HTERT RPE-1 (cell line): ENCODE results near the gene KAZALD1.

ENCODE experiments used
- in situ Hi-C: fragments of 300-500 bp; cut with MboI; formaldehyde crosslinking; loops from 4 replicates; pipeline ENCODE4 v1.14.3; 2020; ENCODE audit warnings: low sequenced_read_pairs

KAZALD1 gene

GRCh38 chr10:101091546-101092290 is 29.9 kb downstream of the KAZALD1 start:
- in situ Hi-C loops, result no loop called here

GRCh38 chr10:101092881-101093354 is 31.1 kb downstream of the KAZALD1 start:
- in situ Hi-C loops, result no loop called here

GRCh38 chr10:101094121-101094879 is 32.5 kb downstream of the KAZALD1 start:
- in situ Hi-C loops, result no loop called here

- in situ Hi-C loops, result no loop called here
Observed at GRCh38 chr10:101095004-101095403, 33.2 kb downstream of the KAZALD1 start.

DNA sequence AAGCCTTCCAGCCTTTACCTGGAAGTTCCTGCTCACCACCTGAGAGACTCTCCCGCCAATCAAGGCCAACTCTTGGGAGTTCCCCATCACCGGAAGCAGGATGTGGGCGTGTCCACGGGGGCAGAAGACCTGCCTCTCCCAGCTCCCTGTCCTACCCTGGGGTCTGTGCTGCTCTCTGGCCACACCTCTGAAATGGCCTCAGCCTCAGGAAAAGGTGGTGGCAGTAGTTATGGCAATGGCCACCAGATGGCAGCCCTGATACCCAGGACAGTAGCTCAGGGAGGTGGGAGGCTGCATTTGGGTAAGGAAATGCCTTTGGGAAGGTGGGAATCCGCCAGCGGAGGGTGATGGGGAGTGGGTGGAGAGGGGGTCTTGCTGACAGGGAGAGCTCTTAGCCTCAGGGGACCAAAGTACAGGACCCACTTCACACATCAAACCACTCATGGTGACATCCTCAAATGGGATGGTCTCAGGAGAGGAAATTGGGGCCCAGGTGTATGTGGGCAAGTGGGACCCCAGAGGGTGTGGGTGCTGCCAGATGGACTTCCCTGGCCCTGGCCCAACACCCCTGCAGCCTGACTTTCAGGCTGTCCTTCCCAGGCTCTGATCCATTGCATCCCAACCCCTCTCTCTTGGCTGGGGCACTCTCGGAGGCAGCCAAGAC is 33.9 kb downstream of the KAZALD1 start:
- in situ Hi-C loops, result no loop called here

GRCh38 chr10:101096378-101096777 is 34.6 kb downstream of the KAZALD1 start:
- in situ Hi-C loops, result no loop called here

DNA sequence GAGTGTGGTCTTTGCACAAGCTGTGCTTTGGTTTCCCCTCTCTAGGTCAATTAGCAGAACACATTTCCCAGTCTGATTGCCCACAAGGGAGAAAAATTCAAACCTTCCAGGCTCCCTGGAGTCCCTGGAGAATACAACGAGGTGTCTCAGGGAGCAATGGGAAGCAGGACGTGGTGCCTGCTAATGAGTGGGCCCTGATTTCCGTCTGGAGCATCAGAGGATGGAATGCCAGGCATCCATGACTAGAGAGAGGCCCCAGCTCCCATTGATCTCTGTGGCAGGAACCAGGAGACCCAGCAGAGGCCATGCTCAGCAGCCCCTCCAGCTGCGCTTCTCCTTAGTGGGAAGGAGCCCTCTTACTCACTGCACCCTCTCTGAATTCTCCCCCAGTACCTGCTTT is 36.1 kb downstream of the KAZALD1 start:
- in situ Hi-C loops, result no loop called here

- in situ Hi-C loops, result no loop called here
Observed at GRCh38 chr10:101099901-101100300, 38.1 kb downstream of the KAZALD1 start.

DNA sequence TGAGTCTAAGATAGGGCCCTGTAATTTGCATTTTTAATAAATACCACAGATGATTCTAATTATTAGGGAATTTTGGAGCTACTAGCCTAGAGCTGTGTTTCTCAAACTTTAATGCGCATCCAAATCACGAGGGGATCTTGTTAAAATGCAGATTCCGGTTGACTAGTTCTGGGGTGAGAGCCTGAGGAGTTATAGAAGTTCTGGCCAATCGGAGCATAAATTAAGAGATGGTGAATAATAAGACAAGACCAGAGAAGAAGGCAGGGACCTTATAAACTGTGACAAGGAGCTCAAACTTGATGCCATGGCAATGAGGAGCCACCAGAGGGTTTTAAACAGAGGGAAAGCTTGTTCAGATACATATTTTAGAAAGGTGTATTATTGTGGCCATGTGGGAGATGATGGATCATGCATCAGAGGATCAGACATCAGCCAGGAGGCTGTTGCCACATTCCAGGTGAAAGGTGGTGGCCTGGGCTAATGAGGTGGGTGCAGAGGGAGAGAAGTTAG is 39.6 kb downstream of the KAZALD1 start:
- in situ Hi-C loops, result no loop called here

GRCh38 chr10:101103430-101103829 is 41.6 kb downstream of the KAZALD1 start:
- in situ Hi-C loops, result no loop called here

DNA sequence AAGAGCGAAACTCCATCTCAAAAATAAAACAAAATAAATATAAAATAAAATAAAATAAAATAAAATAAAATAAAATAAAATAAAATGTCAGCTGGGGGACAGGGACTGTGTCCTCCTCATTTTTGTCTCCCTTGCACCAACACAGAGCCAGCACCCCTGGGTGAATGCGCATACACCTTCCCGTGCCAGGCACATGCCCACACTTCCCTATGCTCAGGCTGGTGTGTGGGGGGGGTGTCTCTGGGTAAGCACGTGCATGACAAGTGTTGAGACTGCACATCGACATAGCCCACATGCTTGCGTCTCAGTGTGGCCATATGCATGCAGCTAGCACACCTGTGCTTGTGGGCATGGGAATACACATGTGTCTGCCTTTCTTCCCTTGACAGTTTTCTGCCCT is 44.6 kb downstream of the KAZALD1 start:
- in situ Hi-C loops, result no loop called here

GRCh38 chr10:101107771-101108170 is 46.0 kb downstream of the KAZALD1 start:
- in situ Hi-C loops, result no loop called here

- in situ Hi-C loops, result no loop called here
Observed at GRCh38 chr10:101110856-101111523, 49.2 kb downstream of the KAZALD1 start.

- in situ Hi-C loops, result no loop called here
Observed at GRCh38 chr10:101111547-101111946, 49.8 kb downstream of the KAZALD1 start.

DNA sequence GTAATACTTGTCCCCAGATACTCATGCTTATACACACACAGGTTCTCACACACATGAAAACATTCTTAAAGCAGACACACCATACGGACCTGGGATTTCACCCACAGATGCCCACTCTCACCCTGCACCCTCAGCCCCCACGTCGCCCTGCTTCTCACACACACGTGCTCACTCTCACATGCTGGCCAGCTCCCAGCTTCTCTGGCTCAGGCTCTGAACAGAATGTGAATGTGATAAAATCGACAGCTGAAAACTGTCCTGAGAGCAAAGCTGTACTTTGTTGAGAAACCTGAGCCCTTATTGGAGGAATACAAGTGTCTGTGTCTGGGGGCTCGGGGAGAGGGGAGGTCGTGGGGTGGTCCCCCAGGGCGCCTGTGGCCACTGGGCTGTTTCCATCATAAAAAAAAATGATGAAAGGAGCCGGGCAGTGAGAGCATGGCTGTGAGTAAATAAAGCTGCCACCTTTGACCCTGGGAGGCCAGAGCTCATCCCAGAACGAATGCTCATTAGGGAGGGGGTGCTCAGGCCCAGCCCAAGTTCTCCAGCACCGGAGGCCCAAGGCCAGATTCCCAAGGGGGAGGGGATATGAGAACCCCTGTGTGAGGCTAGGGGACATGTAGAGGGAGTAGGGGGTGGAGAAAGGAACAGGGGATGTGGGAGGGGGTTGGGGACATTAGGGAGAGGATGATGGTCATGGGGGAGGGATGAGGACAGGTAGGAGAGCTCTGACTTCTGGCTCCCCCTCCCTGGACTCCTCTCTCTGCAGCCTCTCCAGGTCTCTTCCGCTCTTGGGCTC is 51.2 kb downstream of the KAZALD1 start:
- in situ Hi-C loops, result no loop called here

DNA sequence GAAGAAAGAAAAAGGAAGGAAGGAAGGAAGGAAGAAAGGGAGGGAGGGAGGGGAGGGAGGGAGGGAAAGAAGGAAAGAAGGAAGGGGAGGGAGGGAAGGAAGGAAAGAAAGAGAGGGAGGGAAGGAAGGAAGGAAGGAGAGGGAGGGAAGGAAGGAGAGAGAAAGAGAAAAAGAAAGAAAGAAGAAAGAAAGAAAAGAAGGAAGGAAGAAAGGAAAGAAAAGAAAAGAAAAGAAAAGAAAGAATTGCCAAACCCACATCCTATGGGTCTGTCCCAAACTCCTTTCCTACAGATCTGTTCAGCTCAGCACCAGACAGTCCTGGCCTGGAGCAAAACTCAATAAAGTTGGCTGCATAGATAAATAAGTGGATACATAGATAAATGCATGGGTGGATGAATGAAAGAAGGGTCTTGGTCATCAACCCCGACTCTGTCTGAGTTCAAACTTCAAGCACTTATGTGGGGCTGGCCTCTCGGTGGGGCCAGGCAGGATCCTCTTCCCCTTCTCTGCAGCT is 52.2 kb downstream of the KAZALD1 start:
- in situ Hi-C loops, result no loop called here

- in situ Hi-C loops, result no loop called here
Observed at GRCh38 chr10:101114646-101115045, 52.9 kb downstream of the KAZALD1 start.
